ENCODE results near the gene ZFP3.
"Not testable (repeated sequence)": the region's sequence is repeated elsewhere in the genome, so short reads cannot be mapped to it uniquely, and the experiment has no call there.

GRCh38 chr17:5132503-5133225 lies 54.4 kb downstream of the ZFP3 start:
- not testable (repeated sequence) for TF ChIP-seq EZH2phosphoT487 (IDR thresholded peaks at IDR 0.05; ENCODE audit: borderline replicate concordance, low read depth, low read length); CTCF (conservative IDR thresholded peaks at IDR 0.05; ENCODE audit: low read length)

Data from OCI-LY7 (cell line).